GM12872 (cell line): Measurements from ENCODE around the gene ABTB1.

ENCODE experiments used
- CTCF ChIP-seq: IDR thresholded peaks from 3 replicates; pipeline ENCODE4 v1.5.1; 2011; ENCODE audit warnings: low read depth, mild to moderate bottlenecking, low read length, moderate library complexity; ENCODE audit not compliant: insufficient read depth

Gene ABTB1

GRCh38 chr3:127708837-127709236 lies 36.1 kb downstream of the ABTB1 start:
- TF ChIP-seq CTCF = no peak

GRCh38 chr3:127709320-127710060 lies 36.7 kb downstream of the ABTB1 start:
- TF ChIP-seq CTCF = no peak

GRCh38 chr3:127710155-127710941 lies 37.6 kb downstream of the ABTB1 start:
- TF ChIP-seq CTCF = no peak

GRCh38 chr3:127711021-127711695 lies 38.4 kb downstream of the ABTB1 start:
- no peak for TF ChIP-seq CTCF

GRCh38 chr3:127711896-127712295 lies 39.1 kb downstream of the ABTB1 start:
- TF ChIP-seq CTCF = no peak

- no peak for TF ChIP-seq CTCF
These were observed 39.7 kb downstream of the ABTB1 start for GRCh38 chr3:127712461-127712860.
